Panc1 (cell line): ENCODE results near the gene BFSP1. TPM values are rescaled to one million over a fixed set of nuclear protein-coding genes. Genes with fewer than 3 reads are reported as not detected.

Experiments used
- ATAC-seq: fragments of 200-7000 bp; cut with Tn5 transposase; 2 replicates; pipeline ENCODE4 v1.9.1; 2020; ENCODE audit warnings: mild to moderate bottlenecking, moderate library complexity
- BruUV-seq: library from RNA; stranded (reverse); fragments of 400-500 nt; replicated peaks from 2 replicates; lab custom pipeline; 2021; lab: Mats Ljungman, UMichigan
- CTCF ChIA-PET: fragments of 300-600 bp; sonication (Branson Sonifier 250); formaldehyde crosslinking; loops from one replicate; lab custom pipeline; 2022; ENCODE audit warnings: antibody characterized with exemption; lab: Charles Lee
- POLR2A ChIA-PET: fragments of 300-600 bp; sonication (Branson Sonifier 250); formaldehyde crosslinking; loops from one replicate; lab custom pipeline; 2022; ENCODE audit warnings: antibody characterized with exemption; lab: Charles Lee
- DNase-seq: peaks from one replicate; pipeline ENCODE4 v3.0.0-alpha.2; 2010; ENCODE audit warnings: low read depth, low spot score
- H3K27ac ChIP-seq: 2 replicates; pipeline ENCODE4 v1.5.1; 2011; ENCODE audit warnings: mild to moderate bottlenecking, low read length, inconsistent platforms
- H3K27me3 ChIP-seq: fragments of 200-500 bp; sonication (Bioruptor generic); 2 replicates; pipeline ENCODE4 v1.6.0; 2014; ENCODE audit warnings: low read length, inconsistent platforms; ENCODE audit not compliant: control insufficient read depth, insufficient read depth
- H3K36me3 ChIP-seq: fragments of 200-500 bp; sonication (Bioruptor generic); 2 replicates; pipeline ENCODE4 v1.5.1; 2014; ENCODE audit warnings: inconsistent platforms, mild to moderate bottlenecking, low read length, moderate library complexity; ENCODE audit not compliant: control insufficient read depth, insufficient read depth
- H3K4me1 ChIP-seq: 2 replicates; pipeline ENCODE4 v1.5.1; 2011; ENCODE audit warnings: inconsistent platforms, mild to moderate bottlenecking, low read length, moderate library complexity; ENCODE audit not compliant: control insufficient read depth, insufficient read depth
- H3K4me3 ChIP-seq, 2 experiments: 2 replicates each; pipeline ENCODE4 v1.5.1; 2011 to 2012; ENCODE audit warnings: low read depth in 2 of 2, low read length in 2 of 2, mild to moderate bottlenecking in 2 of 2, inconsistent platforms in 1 of 2, moderate library complexity in 1 of 2
- H3K9me3 ChIP-seq: fragments of 200-500 bp; sonication (Bioruptor generic); 2 replicates; pipeline ENCODE4 v1.5.1; 2014; ENCODE audit warnings: low read depth, mild to moderate bottlenecking, inconsistent platforms, low read length, moderate library complexity; ENCODE audit not compliant: control insufficient read depth, insufficient read depth
- CTCF ChIP-seq: fragments of 450-650 bp; IDR thresholded peaks from 2 replicates; pipeline ENCODE4 v1.5.1; 2017; ENCODE audit warnings: mild to moderate bottlenecking
- POLR2AphosphoS5 ChIP-seq: IDR thresholded peaks from 2 replicates; pipeline ENCODE4 v1.6.1; 2012; ENCODE audit warnings: mild to moderate bottlenecking, low read depth, low read length, moderate library complexity
- REST ChIP-seq, 2 experiments: IDR thresholded peaks; 2 replicates each; pipeline ENCODE4 v1.6.1; 2011 to 2012; ENCODE audit warnings: low read depth in 2 of 2, control low read depth in 1 of 2, low read length in 1 of 2, mild to moderate bottlenecking in 1 of 2, moderate library complexity in 1 of 2; ENCODE audit not compliant: insufficient read depth in 1 of 2
- SIN3A ChIP-seq: IDR thresholded peaks from 2 replicates; pipeline ENCODE4 v1.6.1; 2012; ENCODE audit warnings: low read depth, mild to moderate bottlenecking, low read length, moderate library complexity, borderline replicate concordance; ENCODE audit not compliant: insufficient read depth
- TCF7L2 ChIP-seq: IDR thresholded peaks from 2 replicates; pipeline ENCODE4 v1.6.1; 2011; ENCODE audit warnings: mild to moderate bottlenecking, low read depth, low read length, inconsistent platforms
- in situ Hi-C: cut with HindIII; loops from 2 replicates; pipeline ENCODE4 v1.10.0; 2016; ENCODE audit warnings: low sequenced_read_pairs, low pct_unique_long_range_greater_than_20kb
- intact Hi-C: fragments of 100-400 bp; cut with micrococcal nuclease; formaldehyde crosslinking; loops from one replicate; pipeline ENCODE4 v1.10.0; 2022; ENCODE audit not compliant: unreplicated experiment
- total RNA-seq: library from RNA; stranded (reverse); gene quantifications from one replicate; pipeline ENCODE4 v1.2.1, GENCODE V29; 2021; ENCODE audit not compliant: unreplicated experiment

Gene BFSP1
- total RNA-seq, 1 experiment from 2014 or later = 6.9 TPM

GRCh38 chr20:17482536-17482935 lies 48.6 kb downstream of the BFSP1 start:
- Histone ChIP-seq H3K9me3 (no peaks in the 10 kb centered on the region), H3K4me3 (no peak overlapping the region), H3K36me3 (no peaks in the 10 kb centered on the region), H3K27ac (no peak overlapping the region), H3K4me1 (no peaks in the 10 kb centered on the region), H3K27me3 (peaks cover 14% of the 10 kb centered on the region)
- no TSS peak for BruUV-seq
- ATAC-seq = no peak
- TF ChIP-seq CTCF (no peak), SIN3A (no peak), TCF7L2 (no peak), REST (IDR thresholded peaks at IDR 0.05; ENCODE audit: insufficient read depth in 1 of 2, low read depth in 2 of 2, low read length in 1 of 2) (no peak), POLR2AphosphoS5 (no peak)
- ChIA-PET CTCF (no interaction called here), POLR2A (no interaction called here)
- no peak for DNase-seq
- intact Hi-C loops (no loop called here), in situ Hi-C loops (no loop called here)

- peaks cover 11% of the 10 kb centered on the region for H3K27me3 ChIP-seq
- TF ChIP-seq REST (IDR thresholded peaks at IDR 0.05; ENCODE audit: insufficient read depth in 1 of 2, low read depth in 2 of 2, low read length in 1 of 2) (no peak), TCF7L2 (no peak)
- ChIA-PET CTCF (no interaction called here), POLR2A (no interaction called here)
- BruUV-seq = no TSS peak
- H3K4me1 ChIP-seq = no peaks in the 10 kb centered on the region
- ATAC-seq (no peak), DNase-seq (no peak)
- no peaks in the 10 kb centered on the region for H3K9me3 ChIP-seq
- in situ Hi-C loops (no loop called here), intact Hi-C loops (no loop called here)
- H3K27ac ChIP-seq = no peak overlapping the region
- H3K36me3 ChIP-seq = no peaks in the 10 kb centered on the region
- H3K4me3 ChIP-seq = no peak overlapping the region
Observed at GRCh38 chr20:17481661-17482060, 49.5 kb downstream of the BFSP1 start.
